ENCODE measurements around the gene TNIP2. TPM values are rescaled to one million over a fixed set of nuclear protein-coding genes. Genes with fewer than 3 reads are reported as not detected.

TNIP2 gene
- total RNA-seq, 4 donors from 2014 or later, result 56.1 to 85.5 (median 75.4) TPM

- Histone ChIP-seq H3K4me1 (peaks cover 3 to 18% (median 14%) of the 10 kb centered on the region in 4 donors), H3K9me3 (no peaks in the 10 kb centered on the region), H3K27me3 (no peaks in the 10 kb centered on the region), H3K4me3 (no peak overlapping the region), H3K36me3 (no peaks in the 10 kb centered on the region), H3K27ac (replicated peaks in 1 of 4) (no peak overlapping the region)
- WGBS, result 77% methylated on average over 5 of the region's 5 CpGs
- no peak for TF ChIP-seq CTCF (IDR thresholded peaks at IDR 0.05)
- no peak for TF ChIP-seq POLR2AphosphoS5 (IDR thresholded peaks at IDR 0.05)
- TF ChIP-seq POLR2A (IDR thresholded peaks at IDR 0.05; ENCODE audit: low read depth), result no peak
- no peak for TF ChIP-seq EP300 (IDR thresholded peaks at IDR 0.05)
- no peak for DNase-seq (ENCODE audit: extremely low spot score)
- intact Hi-C loops (cut with DNase I), result loop anchor here (10.0 kb wide), 3 partner anchors 173 to 273 kb away; partner anchors contain the start of genes GRK4 and NOP14
Observed at GRCh38 chr4:2762048-2762447, 5.9 kb upstream of the TNIP2 start.

GRCh38 chr4:2761035-2761923 is 5.1 kb upstream of the TNIP2 start:
- Histone ChIP-seq H3K27me3 (no peaks in the 10 kb centered on the region), H3K27ac (replicated peaks in 1 of 4) (no peak overlapping the region), H3K4me1 (peaks cover 7 to 25% (median 20%) of the 10 kb centered on the region in 4 donors), H3K9me3 (no peaks in the 10 kb centered on the region), H3K4me3 (no peak overlapping the region), H3K36me3 (no peaks in the 10 kb centered on the region)
- intact Hi-C loops (cut with DNase I), result loop anchor here (10.0 kb wide), 3 partner anchors 174 to 274 kb away; partner anchors contain the start of genes GRK4 and NOP14
- 88% methylated on average over 12 of the region's 14 CpGs for WGBS
- TF ChIP-seq CTCF (IDR thresholded peaks at IDR 0.05) (peak in 1 of 3 experiments; percentile 4), POLR2A (IDR thresholded peaks at IDR 0.05; ENCODE audit: low read depth) (no peak)
- DNase-seq (ENCODE audit: extremely low spot score), result no peak

GRCh38 chr4:2757426-2757825 is 1.3 kb upstream of the TNIP2 start:
- DNase-seq (ENCODE audit: extremely low spot score), result no peak
- Histone ChIP-seq H3K27me3 (peaks cover 0 to 3% (median 0%) of the 10 kb centered on the region in 4 donors), H3K36me3 (peaks cover 0 to 11% (median 4%) of the 10 kb centered on the region in 4 donors), H3K4me3 (no peak overlapping the region), H3K9me3 (no peaks in the 10 kb centered on the region), H3K4me1 (peaks cover 19 to 31% (median 27%) of the 10 kb centered on the region in 4 donors), H3K27ac (replicated peaks in 1 of 4) (no peak overlapping the region)
- intact Hi-C loops (cut with DNase I), result no loop called here
- TF ChIP-seq POLR2AphosphoS5 (IDR thresholded peaks at IDR 0.05) (no peak), CTCF (IDR thresholded peaks at IDR 0.05) (no peak), POLR2A (IDR thresholded peaks at IDR 0.05; ENCODE audit: low read depth) (no peak)
- 85% methylated on average over 3 of the region's 3 CpGs for whole genome bisulfite sequencing

GRCh38 chr4:2756691-2757350 is 685 bp upstream of the TNIP2 start:
- no peak for DNase-seq (ENCODE audit: extremely low spot score)
- peaks cover 19 to 31% (median 29%) of the 10 kb centered on the region in 4 donors for H3K4me1 ChIP-seq
- H3K36me3 ChIP-seq, result peaks cover 0 to 13% (median 7%) of the 10 kb centered on the region in 4 donors
- H3K4me3 ChIP-seq, result peak overlapping the region; percentile 88 to 97 (median 92)
- TF ChIP-seq CTCF (IDR thresholded peaks at IDR 0.05) (no peak), POLR2A (IDR thresholded peaks at IDR 0.05; ENCODE audit: low read depth) (no peak), EP300 (IDR thresholded peaks at IDR 0.05) (no peak), POLR2AphosphoS5 (IDR thresholded peaks at IDR 0.05) (no peak)
- peak overlapping the region; percentile 78 to 91 (median 86) for H3K27ac ChIP-seq (replicated peaks in 1 of 4)
- H3K9me3 ChIP-seq, result no peaks in the 10 kb centered on the region
- H3K27me3 ChIP-seq, result peaks cover 0 to 3% (median 0%) of the 10 kb centered on the region in 4 donors
- 80% methylated on average over 23 of the region's 25 CpGs for WGBS
- intact Hi-C loops (cut with DNase I), result no loop called here

All from esophagus muscularis mucosa (tissue), 4 donors.